H9 (cell line): ENCODE measurements around the gene MORF4L1. TPM values are rescaled to one million over a fixed set of nuclear protein-coding genes. Genes with fewer than 3 reads are reported as not detected.

Experiments
- DNase-seq: peaks from one replicate; pipeline ENCODE4 v3.0.0-alpha.2; 2017
- H2AFZ ChIP-seq: one replicate; pipeline ENCODE4 v1.6.1; 2013; ENCODE audit warnings: mild to moderate bottlenecking, low read length, control low read depth, moderate library complexity
- H2AK5ac ChIP-seq: 2 replicates; pipeline ENCODE4 v1.6.1; 2013; ENCODE audit warnings: low read length, control low read depth, mixed read lengths; ENCODE audit not compliant: insufficient read length
- H2BK120ac ChIP-seq: one replicate; pipeline ENCODE4 v1.6.1; 2013; ENCODE audit warnings: low read depth, mild to moderate bottlenecking, low read length, control low read depth, inconsistent platforms; ENCODE audit not compliant: poor library complexity, severe bottlenecking
- H2BK12ac ChIP-seq: 2 replicates; pipeline ENCODE4 v1.6.1; 2013; ENCODE audit warnings: low read length, control low read depth, mixed read lengths, low read depth; ENCODE audit not compliant: insufficient read length
- H2BK15ac ChIP-seq: 2 replicates; pipeline ENCODE4 v1.6.1; 2013; ENCODE audit warnings: low read depth, low read length, control low read depth
- H2BK20ac ChIP-seq: one replicate; pipeline ENCODE4 v1.6.1; 2013; ENCODE audit warnings: low read depth, mild to moderate bottlenecking, low read length, control low read depth, inconsistent platforms; ENCODE audit not compliant: poor library complexity, severe bottlenecking
- H2BK5ac ChIP-seq: 2 replicates; pipeline ENCODE4 v1.6.1; 2013; ENCODE audit warnings: low read length, control low read depth, mixed read lengths; ENCODE audit not compliant: insufficient read length
- H3K14ac ChIP-seq: 2 replicates; pipeline ENCODE4 v1.6.1; 2013; ENCODE audit warnings: low read length, control low read depth; ENCODE audit not compliant: insufficient read depth
- H3K18ac ChIP-seq: 2 replicates; pipeline ENCODE4 v1.6.1; 2013; ENCODE audit warnings: low read depth, mild to moderate bottlenecking, mixed read lengths, low read length, control low read depth; ENCODE audit not compliant: insufficient read length
- H3K23ac ChIP-seq: 2 replicates; pipeline ENCODE4 v1.6.1; 2013; ENCODE audit warnings: low read length, control low read depth, mixed read lengths, low read depth; ENCODE audit not compliant: insufficient read length
- H3K23me2 ChIP-seq: 2 replicates; pipeline ENCODE4 v1.6.1; 2013; ENCODE audit warnings: low read depth, mild to moderate bottlenecking, mixed read lengths, low read length, control low read depth; ENCODE audit not compliant: insufficient read length, poor library complexity, severe bottlenecking
- H3K27ac ChIP-seq: 2 replicates; pipeline ENCODE4 v1.5.1; 2013; ENCODE audit warnings: low read length, control low read depth, mixed read lengths, low read depth; ENCODE audit not compliant: insufficient read length
- H3K27me3 ChIP-seq: 2 replicates; pipeline ENCODE4 v1.6.1; 2013; ENCODE audit warnings: low read length, control low read depth, inconsistent platforms; ENCODE audit not compliant: insufficient read depth
- H3K4ac ChIP-seq: 2 replicates; pipeline ENCODE4 v1.6.1; 2013; ENCODE audit warnings: low read depth, mild to moderate bottlenecking, control low read depth, inconsistent platforms, low read length, moderate library complexity
- H3K4me1 ChIP-seq: 2 replicates; pipeline ENCODE4 v1.6.1; 2013; ENCODE audit warnings: low read length, control low read depth, inconsistent platforms; ENCODE audit not compliant: insufficient read depth
- H3K4me2 ChIP-seq: 2 replicates; pipeline ENCODE4 v1.6.1; 2013; ENCODE audit warnings: low read length, control low read depth, mixed read lengths; ENCODE audit not compliant: insufficient read length, insufficient read depth
- H3K56ac ChIP-seq: 2 replicates; pipeline ENCODE4 v1.6.1; 2013; ENCODE audit warnings: low read depth, mild to moderate bottlenecking, mixed read lengths, low read length, control low read depth; ENCODE audit not compliant: insufficient read length
- H3K79me1 ChIP-seq: 2 replicates; pipeline ENCODE4 v1.6.1; 2013; ENCODE audit warnings: low read depth, mild to moderate bottlenecking, moderate library complexity, low read length, control low read depth, inconsistent platforms; ENCODE audit not compliant: insufficient read depth, poor library complexity, severe bottlenecking
- H3K79me2 ChIP-seq: 2 replicates; pipeline ENCODE4 v1.6.1; 2013; ENCODE audit warnings: low read length, control low read depth, inconsistent platforms; ENCODE audit not compliant: insufficient read depth
- H3K9ac ChIP-seq: 2 replicates; pipeline ENCODE4 v1.6.1; 2013; ENCODE audit warnings: low read length, control low read depth, mixed read lengths; ENCODE audit not compliant: insufficient read length; ENCODE audit errors: extremely low read depth
- H3K9me3 ChIP-seq: one replicate; pipeline ENCODE4 v1.6.1; 2013; ENCODE audit warnings: low read depth, low read length, inconsistent platforms; ENCODE audit not compliant: control insufficient read depth
- H3T11ph ChIP-seq: one replicate; pipeline ENCODE4 v1.6.1; 2013; ENCODE audit warnings: mild to moderate bottlenecking, low read length, control low read depth, inconsistent platforms
- H4K20me1 ChIP-seq: one replicate; pipeline ENCODE4 v1.6.1; 2013; ENCODE audit not compliant: control insufficient read depth, insufficient read length, insufficient read depth
- H4K5ac ChIP-seq: 2 replicates; pipeline ENCODE4 v1.6.1; 2013; ENCODE audit warnings: low read depth, mild to moderate bottlenecking, mixed read lengths, low read length, control low read depth; ENCODE audit not compliant: insufficient read length
- H4K8ac ChIP-seq: replicated peaks from 2 replicates; pipeline ENCODE4 v1.6.1; 2013; ENCODE audit warnings: low read length, control low read depth, mixed read lengths, low read depth; ENCODE audit not compliant: insufficient read length
- H4K91ac ChIP-seq: 2 replicates; pipeline ENCODE4 v1.6.1; 2013; ENCODE audit warnings: low read depth, mild to moderate bottlenecking, moderate library complexity, mixed read lengths, low read length, control low read depth; ENCODE audit not compliant: insufficient read length
- H3K27ac Mint-ChIP-seq, 3 experiments: 2 replicates in 2 of 3; 3 replicates in 1 of 3; pipeline ENCODE4 v1.8.0; 2020 to 2021; ENCODE audit warnings: mixed read lengths in 3 of 3, mild to moderate bottlenecking in 1 of 3, moderate library complexity in 1 of 3
- H3K27me3 Mint-ChIP-seq: 2 replicates; pipeline ENCODE4 v1.8.0; 2021; ENCODE audit warnings: low read depth, mild to moderate bottlenecking, moderate library complexity, mixed read lengths
- H3K36me3 Mint-ChIP-seq, 3 experiments: 2 replicates in 2 of 3; 3 replicates in 1 of 3; pipeline ENCODE4 v1.8.0; 2020 to 2021; ENCODE audit warnings: low read depth in 3 of 3, mixed read lengths in 3 of 3; ENCODE audit not compliant: insufficient read depth in 1 of 3
- H3K4me1 Mint-ChIP-seq, 2 experiments: 2 replicates each; pipeline ENCODE4 v1.8.0; 2020; ENCODE audit warnings: mixed read lengths in 2 of 2
- H3K4me3 Mint-ChIP-seq, 2 experiments: 2 replicates in 1 of 2; 3 replicates in 1 of 2; pipeline ENCODE4 v1.8.0; 2020 to 2021; ENCODE audit warnings: mild to moderate bottlenecking in 2 of 2, mixed read lengths in 2 of 2, moderate library complexity in 1 of 2
- H3K9me3 Mint-ChIP-seq, 2 experiments: 2 replicates in 1 of 2; 3 replicates in 1 of 2; pipeline ENCODE4 v1.8.0; 2020; ENCODE audit warnings: mild to moderate bottlenecking in 2 of 2, mixed read lengths in 2 of 2, moderate library complexity in 1 of 2
- WGBS: extraction: QIAGEN DNeasy Blood & Tissue Kit; methylation state at CpG from one replicate; pipeline ENCODE4 v1.1.7; 2013; ENCODE audit warnings: missing lambda C conversion rate, low lambda C conversion rate, mixed read lengths; ENCODE audit not compliant: insufficient read length; ENCODE audit errors: extremely low coverage; 5-methylcytosine and 5-hydroxymethylcytosine counted together
- total RNA-seq: library from RNA; stranded (reverse); gene quantifications from 2 replicates; pipeline ENCODE4 v1.2.1, GENCODE V29; 2021
- TF ChIP-seq, protein P1 (sequence below): fragments of 200-600 bp; sonication (generic); conservative IDR thresholded peaks from 3 replicates; pipeline ENCODE4 v1.8.0; 2021; ENCODE audit warnings: antibody characterized with exemption, mild to moderate bottlenecking

Gene MORF4L1
- total RNA-seq, 1 experiment from 2014 or later = 544 TPM

DNA sequence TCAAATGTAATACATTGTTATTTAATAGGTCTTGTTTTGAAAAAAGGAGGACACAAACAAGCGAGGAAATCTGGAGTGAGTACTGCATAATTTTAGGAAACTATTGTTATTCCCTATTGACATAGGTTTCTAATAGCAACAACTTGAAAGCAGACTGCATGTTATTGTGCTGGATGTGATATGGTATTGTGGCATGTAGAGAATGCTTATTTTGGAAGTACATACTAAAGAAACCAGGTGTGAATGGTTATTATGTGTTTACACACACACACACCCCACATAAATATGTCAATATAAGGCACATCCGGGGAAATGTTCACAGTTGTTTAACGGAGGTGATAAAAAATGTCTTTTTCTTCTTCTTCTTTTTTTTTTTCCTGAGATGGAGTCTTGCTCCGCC, 5.9 kb upstream of the MORF4L1 start:
- Histone ChIP-seq H3K18ac (no peak overlapping the region), H2BK5ac (no peak overlapping the region), H2BK120ac (no peak overlapping the region), H4K5ac (no peak overlapping the region), H3K4me1 (no peaks in the 10 kb centered on the region), H2AFZ (no peak overlapping the region), H3T11ph (no peak overlapping the region), H3K4ac (no peak overlapping the region), H3K23me2 (no peaks in the 10 kb centered on the region), H3K56ac (no peak overlapping the region), H4K20me1 (no peaks in the 10 kb centered on the region), H4K8ac (no peak overlapping the region), H3K4me2 (no peak overlapping the region), H2BK15ac (no peak overlapping the region), H2BK20ac (no peak overlapping the region), H3K9ac (no peak overlapping the region), H2BK12ac (no peak overlapping the region), H3K27ac (no peak overlapping the region), H3K23ac (no peak overlapping the region), H3K79me1 (no peaks in the 10 kb centered on the region), H3K14ac (no peak overlapping the region), H3K27me3 (no peaks in the 10 kb centered on the region), H2AK5ac (no peak overlapping the region), H4K91ac (no peak overlapping the region), H3K79me2 (no peaks in the 10 kb centered on the region), H3K9me3 (no peaks in the 10 kb centered on the region)
- no peaks in the 10 kb centered on the region for H3K27me3 Mint-ChIP-seq
- TF ChIP-seq, protein P1, sequence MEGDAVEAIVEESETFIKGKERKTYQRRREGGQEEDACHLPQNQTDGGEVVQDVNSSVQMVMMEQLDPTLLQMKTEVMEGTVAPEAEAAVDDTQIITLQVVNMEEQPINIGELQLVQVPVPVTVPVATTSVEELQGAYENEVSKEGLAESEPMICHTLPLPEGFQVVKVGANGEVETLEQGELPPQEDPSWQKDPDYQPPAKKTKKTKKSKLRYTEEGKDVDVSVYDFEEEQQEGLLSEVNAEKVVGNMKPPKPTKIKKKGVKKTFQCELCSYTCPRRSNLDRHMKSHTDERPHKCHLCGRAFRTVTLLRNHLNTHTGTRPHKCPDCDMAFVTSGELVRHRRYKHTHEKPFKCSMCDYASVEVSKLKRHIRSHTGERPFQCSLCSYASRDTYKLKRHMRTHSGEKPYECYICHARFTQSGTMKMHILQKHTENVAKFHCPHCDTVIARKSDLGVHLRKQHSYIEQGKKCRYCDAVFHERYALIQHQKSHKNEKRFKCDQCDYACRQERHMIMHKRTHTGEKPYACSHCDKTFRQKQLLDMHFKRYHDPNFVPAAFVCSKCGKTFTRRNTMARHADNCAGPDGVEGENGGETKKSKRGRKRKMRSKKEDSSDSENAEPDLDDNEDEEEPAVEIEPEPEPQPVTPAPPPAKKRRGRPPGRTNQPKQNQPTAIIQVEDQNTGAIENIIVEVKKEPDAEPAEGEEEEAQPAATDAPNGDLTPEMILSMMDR = no peak
- DNase-seq = no peak
- peaks cover 4 to 8% of the 10 kb centered on the region in 2 experiments for H3K4me1 Mint-ChIP-seq
- H3K4me3 Mint-ChIP-seq = no peak overlapping the region; a peak in 1 of 5 replicates
- no peaks in the 10 kb centered on the region for H3K36me3 Mint-ChIP-seq
- no CpG with 5 or more reads among the region's 4 CpGs for WGBS
- H3K9me3 Mint-ChIP-seq = no peaks in the 10 kb centered on the region
- no peak overlapping the region for H3K27ac Mint-ChIP-seq
